ENCODE measurements around the gene TRAPPC1.

TRAPPC1 gene

GRCh38 chr17:7927596-7927995 lies 4.2 kb downstream of the TRAPPC1 start:
- no peak overlapping the region for H3K4me3 ChIP-seq (ENCODE audit: low read length)
- no peak for TF ChIP-seq ZNF274 (IDR thresholded peaks at IDR 0.05; ENCODE audit: low read depth, low read length)

DNA sequence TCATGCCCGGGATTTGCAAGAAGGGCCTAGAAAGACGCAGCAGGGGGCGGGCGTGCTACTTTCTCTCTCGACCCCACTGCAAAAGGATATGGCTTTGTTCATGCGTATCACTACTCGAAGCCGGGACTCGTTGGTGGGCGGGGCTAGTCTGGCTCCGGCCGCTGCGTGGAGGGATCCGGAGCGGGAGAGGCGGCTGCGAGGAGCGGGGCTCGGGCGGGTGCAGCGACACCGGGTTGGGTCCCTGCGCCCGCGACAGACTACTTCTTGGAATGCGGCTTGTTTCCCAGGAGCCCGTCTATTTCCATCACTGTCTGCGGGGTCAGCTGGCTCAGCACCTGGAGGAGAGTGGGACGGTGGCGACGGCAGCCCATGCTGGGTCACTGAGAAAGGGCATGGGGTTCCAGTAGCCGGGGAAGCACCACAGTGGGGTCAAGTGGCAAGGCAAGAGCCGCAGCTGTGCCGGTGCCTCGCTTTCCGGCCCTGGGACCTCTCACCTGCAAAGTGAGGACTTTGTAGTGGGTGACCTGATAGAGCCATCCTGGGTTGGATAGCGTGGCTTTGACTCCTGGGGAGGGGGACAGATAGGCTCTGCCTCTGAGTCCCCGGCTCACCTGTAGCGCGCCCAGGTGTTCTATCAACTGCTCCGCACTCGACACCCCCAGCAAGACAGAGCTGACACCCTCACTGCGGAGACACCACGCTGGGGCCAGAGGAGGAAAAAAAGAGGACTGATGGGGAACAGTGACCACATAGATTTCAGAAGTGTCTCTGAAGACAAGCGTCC lies 8.7 kb downstream of the TRAPPC1 start:
- peak overlapping the region; percentile 29; the same call in 1 of the 2 replicates for H3K4me3 ChIP-seq (ENCODE audit: low read length)
- no peak for TF ChIP-seq ZNF274 (IDR thresholded peaks at IDR 0.05; ENCODE audit: low read depth, low read length)

DNA sequence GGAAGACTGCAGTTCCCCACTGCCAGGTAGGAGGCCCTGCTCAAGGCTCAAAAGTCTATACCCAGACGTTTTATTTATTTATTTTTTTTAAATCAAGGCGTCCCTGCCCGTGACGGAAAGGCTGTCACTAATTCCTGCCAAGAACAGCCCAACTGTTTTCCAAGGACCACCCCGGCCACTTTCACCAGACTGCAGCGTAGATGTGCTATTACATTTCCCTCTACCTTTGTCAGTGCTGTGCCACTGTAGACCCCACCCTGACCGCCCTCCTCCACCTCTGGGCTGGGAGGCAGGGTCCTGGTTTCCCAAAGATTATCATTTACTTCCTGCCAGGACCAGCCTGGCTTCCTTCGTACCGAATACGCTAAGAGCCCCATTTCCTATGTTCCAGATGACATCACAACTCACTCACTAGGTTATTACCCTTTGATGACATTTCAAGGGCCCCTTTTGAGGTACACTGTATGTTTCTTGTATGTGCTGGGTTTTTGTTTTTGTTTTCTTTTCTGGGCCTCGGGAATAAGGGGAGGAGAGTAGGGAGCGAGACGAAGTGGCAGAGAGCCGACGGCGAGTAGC lies 9.4 kb downstream of the TRAPPC1 start:
- TF ChIP-seq ZNF274 (IDR thresholded peaks at IDR 0.05; ENCODE audit: low read depth, low read length), result no peak
- H3K4me3 ChIP-seq (ENCODE audit: low read length), result peak overlapping the region; percentile 29; the same call in 1 of the 2 replicates

DNA sequence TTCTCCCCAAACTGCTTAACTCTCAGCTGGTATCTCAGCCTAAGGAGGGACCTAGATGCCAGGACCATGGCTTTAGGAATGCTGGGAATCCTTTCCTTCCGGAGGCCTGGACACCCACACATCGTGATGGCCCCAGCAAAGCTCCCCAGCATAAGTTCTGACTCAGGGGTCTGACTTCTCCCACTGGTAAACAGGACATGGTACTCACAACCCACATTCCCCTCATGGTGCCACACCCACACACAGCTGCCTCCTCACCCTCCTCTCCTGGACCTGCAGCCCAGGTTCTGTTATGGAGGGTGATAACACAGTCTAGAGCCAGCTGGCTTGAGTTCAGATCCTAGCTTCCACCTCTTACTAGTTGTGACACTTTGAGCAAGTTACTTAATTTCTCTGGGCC lies 14.9 kb downstream of the TRAPPC1 start:
- H3K4me3 ChIP-seq (ENCODE audit: low read length), result no peak overlapping the region
- no peak for TF ChIP-seq ZNF274 (IDR thresholded peaks at IDR 0.05; ENCODE audit: low read depth, low read length)

GRCh38 chr17:7916385-7916682 lies 15.4 kb downstream of the TRAPPC1 start:
- H3K4me3 ChIP-seq (ENCODE audit: low read length), result peak overlapping the region; percentile 41; the same call in 1 of the 2 replicates

DNA sequence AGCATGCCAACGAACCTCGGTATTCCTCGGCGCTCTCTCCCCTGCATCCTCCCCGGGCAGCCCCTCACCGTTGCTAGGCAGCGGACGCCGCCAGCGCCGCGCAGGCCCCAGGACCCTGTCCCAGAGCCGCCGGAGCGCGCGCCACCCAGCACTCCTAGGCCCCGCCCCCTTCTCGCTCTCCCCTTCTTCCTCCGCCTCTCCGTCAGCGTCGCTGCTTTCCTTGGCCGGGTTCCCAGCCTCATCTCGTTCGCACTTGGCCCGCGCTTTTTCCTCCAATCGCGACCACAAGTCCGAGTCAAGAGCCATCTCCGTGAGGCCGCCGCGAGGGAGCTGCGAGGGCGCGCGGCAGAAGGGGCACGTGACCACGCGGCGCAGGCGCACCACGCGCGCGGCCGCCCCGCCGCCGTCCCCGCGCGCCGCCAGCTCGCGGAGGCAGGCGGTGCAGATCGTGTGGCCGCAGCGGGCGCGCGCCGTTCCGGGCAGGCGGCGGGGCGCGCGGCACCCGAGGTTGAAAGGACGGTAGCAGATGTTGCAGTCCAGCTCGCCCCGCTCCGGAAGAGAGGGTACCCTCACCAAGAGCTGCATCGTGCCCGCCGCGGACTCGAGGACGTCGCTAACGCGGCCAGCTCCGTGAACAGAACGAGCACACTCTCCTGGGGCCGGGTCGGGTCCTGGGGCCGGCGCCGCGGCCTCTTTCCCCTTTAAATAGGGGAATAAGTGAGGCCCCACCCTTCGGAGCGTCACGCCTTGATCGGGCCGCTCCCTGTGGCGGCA lies 15.9 kb downstream of the TRAPPC1 start, which contains the start of gene RNF227:
Gene RNF227, minus strand, starts transcription at position 679 of the 774 bp plus-strand sequence. Its CDS starts 94 bp downstream, at position 585.
- TF ChIP-seq ZNF274 (IDR thresholded peaks at IDR 0.05; ENCODE audit: low read depth, low read length), result no peak
- peak within 1 kb of the TSS; percentile 41; the same call in 1 of the 2 replicates for H3K4me3 ChIP-seq (ENCODE audit: low read length)

More at GRCh38 chr17:7916385-7916682, 15.4 kb downstream of the TRAPPC1 start:
- TF ChIP-seq ZNF274 (IDR thresholded peaks at IDR 0.05; ENCODE audit: low read depth, low read length), result no peak

DNA sequence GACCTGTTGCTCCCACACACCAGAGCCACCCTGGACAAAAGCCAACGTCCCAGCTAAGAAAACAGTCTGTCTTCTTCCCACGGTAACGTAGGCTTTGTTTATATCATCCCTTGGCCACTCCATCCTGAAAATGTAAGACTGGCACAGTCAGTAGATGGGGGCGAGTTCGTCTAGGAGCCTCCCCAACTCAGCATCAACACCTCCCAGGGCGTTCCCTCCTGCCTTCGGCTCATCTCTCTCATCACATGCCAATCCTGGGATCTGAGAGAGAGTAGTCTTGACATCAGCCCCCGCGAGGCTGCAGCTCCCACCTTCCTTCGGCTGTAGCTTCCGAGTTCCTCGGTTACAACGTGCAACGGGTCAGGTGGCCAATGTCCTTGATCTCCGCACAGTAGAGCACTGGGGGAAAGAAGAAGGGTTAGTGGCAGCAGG lies 16.6 kb downstream of the TRAPPC1 start:
- no peak for TF ChIP-seq ZNF274 (IDR thresholded peaks at IDR 0.05; ENCODE audit: low read depth, low read length)
- peak overlapping the region; percentile 41; the same call in 1 of the 2 replicates for H3K4me3 ChIP-seq (ENCODE audit: low read length)

DNA sequence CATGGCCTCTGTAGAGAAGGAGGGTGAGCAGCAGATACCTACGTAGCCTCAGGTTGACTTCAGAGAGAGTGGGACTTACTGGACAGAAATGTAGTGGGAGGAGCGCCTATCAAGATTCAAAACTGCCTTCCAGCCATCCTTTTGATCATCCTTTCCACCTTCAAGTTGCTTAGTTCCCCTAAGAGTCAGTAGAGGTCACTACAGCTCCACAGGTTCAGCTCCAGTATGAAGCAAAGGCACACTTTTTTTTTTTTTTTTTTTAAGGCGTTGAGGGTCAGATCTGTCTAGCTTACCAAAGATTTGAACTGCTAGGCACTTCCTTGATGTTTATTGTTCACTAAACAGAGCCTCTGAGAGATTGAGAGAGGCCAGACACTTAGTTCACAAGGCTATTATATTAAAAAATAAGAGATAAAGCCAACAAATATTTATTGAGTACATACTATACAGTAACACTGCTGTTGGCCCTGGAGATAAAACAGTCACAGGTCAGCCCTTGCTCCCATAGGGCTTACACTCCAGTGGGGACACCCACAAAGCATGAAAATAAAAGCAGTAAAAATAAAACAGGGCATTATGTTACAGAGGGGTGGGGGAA lies 18.7 kb downstream of the TRAPPC1 start:
- H3K4me3 ChIP-seq (ENCODE audit: low read length), result no peak overlapping the region
- no peak for TF ChIP-seq ZNF274 (IDR thresholded peaks at IDR 0.05; ENCODE audit: low read depth, low read length)

- TF ChIP-seq ZNF274 (IDR thresholded peaks at IDR 0.05; ENCODE audit: low read depth, low read length), result no peak
- no peak overlapping the region for H3K4me3 ChIP-seq (ENCODE audit: low read length)
These were observed 20.6 kb downstream of the TRAPPC1 start for GRCh38 chr17:7911116-7911515.

GRCh38 chr17:7910711-7911110 lies 21.0 kb downstream of the TRAPPC1 start:
- no peak overlapping the region for H3K4me3 ChIP-seq (ENCODE audit: low read length)
- no peak for TF ChIP-seq ZNF274 (IDR thresholded peaks at IDR 0.05; ENCODE audit: low read depth, low read length)

- no peak for TF ChIP-seq ZNF274 (IDR thresholded peaks at IDR 0.05; ENCODE audit: low read depth, low read length)
- H3K4me3 ChIP-seq (ENCODE audit: low read length), result no peak overlapping the region
These were observed 21.5 kb downstream of the TRAPPC1 start for GRCh38 chr17:7910281-7910680.

DNA sequence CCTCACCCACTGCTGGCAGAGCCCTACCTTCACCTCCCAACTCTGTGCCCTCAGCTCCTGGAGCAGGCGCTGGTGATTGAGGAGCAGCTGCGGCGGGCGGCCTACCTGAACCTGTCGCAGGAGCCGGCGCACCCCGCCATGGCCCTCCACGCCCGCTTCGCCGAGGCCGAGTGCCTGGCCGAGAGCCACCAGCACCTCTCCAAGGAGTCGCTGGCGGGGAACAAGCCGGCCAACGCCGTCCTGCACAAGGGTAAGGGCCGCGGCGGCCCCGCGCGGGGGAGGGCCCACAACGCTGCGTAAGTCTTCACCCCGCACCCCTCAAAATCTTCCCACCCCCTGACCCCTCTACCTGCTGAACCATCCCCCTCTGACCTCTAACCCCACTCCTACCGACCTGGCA lies 22.7 kb downstream of the TRAPPC1 start:
- TF ChIP-seq ZNF274 (IDR thresholded peaks at IDR 0.05; ENCODE audit: low read depth, low read length), result no peak
- H3K4me3 ChIP-seq (ENCODE audit: low read length), result no peak overlapping the region

GRCh38 chr17:7903154-7904103 lies 28.3 kb downstream of the TRAPPC1 start:
- H3K4me3 ChIP-seq (ENCODE audit: low read length), result no peak overlapping the region
- TF ChIP-seq ZNF274 (IDR thresholded peaks at IDR 0.05; ENCODE audit: low read depth, low read length), result no peak
